ENCODE data around the gene IFNA2. TPM values are rescaled to one million over a fixed set of nuclear protein-coding genes. Genes with fewer than 3 reads are reported as not detected.
"Not testable (repeated sequence)": the region's sequence is repeated elsewhere in the genome, so short reads cannot be mapped to it uniquely, and the experiment has no call there.

IFNA2 gene
- total and polyA plus RNA-seq, 4 donors: not detected

DNA sequence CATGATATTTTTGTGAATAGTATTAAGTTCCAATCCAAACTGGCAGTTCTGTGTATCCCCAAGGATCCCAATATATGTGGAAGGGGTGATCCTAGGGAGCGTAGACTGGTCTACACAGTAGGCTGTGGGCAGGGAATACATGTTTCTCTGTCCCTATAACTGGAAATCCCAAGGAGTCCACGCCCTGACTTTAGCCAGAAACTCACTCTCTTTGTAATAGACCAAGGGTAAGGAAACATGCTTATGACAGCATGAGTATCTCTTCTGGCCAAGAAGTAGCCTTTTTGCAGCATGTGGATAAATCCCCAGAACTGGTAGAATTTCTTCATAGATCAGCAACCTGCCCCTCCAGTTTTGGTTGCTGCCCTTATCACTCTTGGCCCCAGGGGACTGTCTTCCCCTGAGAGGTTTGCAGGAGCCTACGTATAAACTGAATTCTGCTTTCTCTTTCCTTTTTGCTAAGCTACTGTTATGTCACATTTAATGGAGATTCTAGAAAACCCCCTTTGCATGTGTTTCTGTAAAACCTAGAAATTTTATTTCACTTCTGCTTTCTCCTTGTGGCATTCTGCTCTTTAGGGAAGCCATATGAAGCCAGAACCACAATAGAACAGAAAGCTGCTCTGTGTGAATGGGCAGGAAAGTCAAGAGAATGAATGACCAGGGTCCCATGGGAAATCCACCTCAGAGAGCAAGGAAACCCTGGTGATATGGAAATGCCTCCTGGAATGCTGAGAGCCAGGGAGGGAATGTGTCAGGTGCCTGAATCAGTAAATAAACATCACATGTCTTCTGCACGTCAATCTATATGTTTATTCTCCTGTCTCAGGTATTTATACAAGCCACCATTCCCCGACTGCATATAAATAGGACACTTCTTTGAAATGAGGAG is 3.5 kb downstream of the IFNA2 start:
- TF ChIP-seq, protein P1, sequence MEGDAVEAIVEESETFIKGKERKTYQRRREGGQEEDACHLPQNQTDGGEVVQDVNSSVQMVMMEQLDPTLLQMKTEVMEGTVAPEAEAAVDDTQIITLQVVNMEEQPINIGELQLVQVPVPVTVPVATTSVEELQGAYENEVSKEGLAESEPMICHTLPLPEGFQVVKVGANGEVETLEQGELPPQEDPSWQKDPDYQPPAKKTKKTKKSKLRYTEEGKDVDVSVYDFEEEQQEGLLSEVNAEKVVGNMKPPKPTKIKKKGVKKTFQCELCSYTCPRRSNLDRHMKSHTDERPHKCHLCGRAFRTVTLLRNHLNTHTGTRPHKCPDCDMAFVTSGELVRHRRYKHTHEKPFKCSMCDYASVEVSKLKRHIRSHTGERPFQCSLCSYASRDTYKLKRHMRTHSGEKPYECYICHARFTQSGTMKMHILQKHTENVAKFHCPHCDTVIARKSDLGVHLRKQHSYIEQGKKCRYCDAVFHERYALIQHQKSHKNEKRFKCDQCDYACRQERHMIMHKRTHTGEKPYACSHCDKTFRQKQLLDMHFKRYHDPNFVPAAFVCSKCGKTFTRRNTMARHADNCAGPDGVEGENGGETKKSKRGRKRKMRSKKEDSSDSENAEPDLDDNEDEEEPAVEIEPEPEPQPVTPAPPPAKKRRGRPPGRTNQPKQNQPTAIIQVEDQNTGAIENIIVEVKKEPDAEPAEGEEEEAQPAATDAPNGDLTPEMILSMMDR (IDR thresholded peaks at IDR 0.05; ENCODE audit: control extremely low read depth, extremely low read depth): no peak
- Histone ChIP-seq H3K9ac (ENCODE audit: insufficient read depth in 1 of 2, low read length in 2 of 2) (no peak overlapping the region), H3K4me3 (no peak overlapping the region), H3K4me1 (ENCODE audit: control insufficient read depth in 5 of 5, insufficient read depth in 5 of 5, low read length in 5 of 5) (no peaks in the 10 kb centered on the region), H3K27me3 (ENCODE audit: control insufficient read depth in 3 of 3, insufficient read depth in 3 of 3, low read length in 2 of 3) (no peaks in the 10 kb centered on the region), H3K27ac (ENCODE audit: low read depth in 1 of 2, low read length in 1 of 2) (no peak overlapping the region), H3K9me3 (ENCODE audit: control insufficient read depth in 4 of 4, insufficient read depth in 3 of 4, low read length in 3 of 4) (no peaks in the 10 kb centered on the region), H3K36me3 (ENCODE audit: control insufficient read depth in 4 of 4, insufficient read depth in 4 of 4, low read length in 4 of 4) (no peaks in the 10 kb centered on the region)
- DNase-seq (no peak), ATAC-seq (ENCODE audit: insufficient read depth, low FRiP score) (peak; percentile 27)
- WGBS, 2 donors: 50 to 53% methylated on average over 5 of the region's 5 CpGs

DNA sequence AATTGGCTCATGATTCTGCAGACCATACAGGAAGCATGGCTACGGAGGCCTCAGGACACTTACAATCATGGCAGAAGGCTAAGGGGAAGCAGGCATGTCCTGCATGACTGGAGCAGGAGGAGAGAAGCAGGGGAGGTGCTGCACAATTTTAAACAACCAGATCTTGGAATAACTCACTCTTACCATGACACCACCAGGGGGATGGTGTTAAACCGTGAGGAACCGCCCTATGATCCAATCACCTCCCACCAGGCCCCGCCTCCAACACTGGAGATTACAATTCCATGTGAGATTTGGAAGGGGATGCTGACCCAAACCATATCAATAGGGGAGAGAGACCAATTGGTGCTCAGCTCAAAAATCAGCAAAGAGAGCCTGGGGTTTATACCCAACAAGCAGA is 13.7 kb downstream of the IFNA2 start:
- 75 to 81% methylated on average over 4 of the region's 4 CpGs for WGBS, 2 donors
- not testable (repeated sequence) for DNase-seq; H3K27me3 ChIP-seq (ENCODE audit: control insufficient read depth in 3 of 3, insufficient read depth in 3 of 3, low read length in 2 of 3); H3K4me1 ChIP-seq (ENCODE audit: control insufficient read depth in 5 of 5, insufficient read depth in 5 of 5, low read length in 5 of 5); H3K9me3 ChIP-seq (ENCODE audit: control insufficient read depth in 4 of 4, insufficient read depth in 3 of 4, low read length in 3 of 4); H3K36me3 ChIP-seq (ENCODE audit: control insufficient read depth in 4 of 4, insufficient read depth in 4 of 4, low read length in 4 of 4); ATAC-seq (ENCODE audit: insufficient read depth, low FRiP score); H3K27ac ChIP-seq (ENCODE audit: low read depth in 1 of 2, low read length in 1 of 2); H3K4me3 ChIP-seq; H3K9ac ChIP-seq (ENCODE audit: insufficient read depth in 1 of 2, low read length in 2 of 2)

DNA sequence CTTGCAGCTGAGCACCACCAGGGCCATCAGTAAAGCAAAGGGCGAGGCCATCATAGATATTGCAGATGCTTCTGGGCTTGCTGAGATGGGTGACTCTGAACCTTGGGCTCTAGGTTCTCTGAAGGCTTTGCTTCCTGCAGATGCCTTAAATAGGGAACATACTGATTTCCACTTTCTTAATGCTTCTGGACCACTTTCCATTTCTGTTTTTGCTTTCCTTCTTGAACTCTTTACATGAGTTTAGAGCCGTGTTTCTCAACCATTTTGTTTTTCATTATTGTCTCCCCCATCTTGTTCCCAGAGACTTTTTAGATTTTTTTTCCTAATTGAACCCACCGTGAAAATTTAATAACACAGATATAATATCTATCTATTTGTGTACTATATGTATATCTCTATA is 17.2 kb downstream of the IFNA2 start, which contains the start of gene IFNA13:
IFNA13 (minus strand) TSS at position 101 of the 400 bp plus-strand sequence; CDS start at position 54, 47 bp downstream.
- H3K27me3 ChIP-seq (ENCODE audit: control insufficient read depth in 3 of 3, insufficient read depth in 3 of 3, low read length in 2 of 3): no peaks in the 10 kb centered on the region
- ATAC-seq (ENCODE audit: insufficient read depth, low FRiP score) (no peak), DNase-seq (no peak)
- WGBS, 2 donors: 92 to 93% methylated on average over 3 of the region's 3 CpGs
- no peak within 1 kb of the TSS for H3K27ac ChIP-seq (ENCODE audit: low read depth in 1 of 2, low read length in 1 of 2)
- H3K9ac ChIP-seq (ENCODE audit: insufficient read depth in 1 of 2, low read length in 2 of 2): no peak within 1 kb of the TSS
- H3K4me1 ChIP-seq (ENCODE audit: control insufficient read depth in 5 of 5, insufficient read depth in 5 of 5, low read length in 5 of 5): no peaks in the 10 kb centered on the region
- H3K36me3 ChIP-seq (ENCODE audit: control insufficient read depth in 4 of 4, insufficient read depth in 4 of 4, low read length in 4 of 4): no peaks in the 10 kb centered on the region
- no peak within 1 kb of the TSS for H3K4me3 ChIP-seq
- H3K9me3 ChIP-seq (ENCODE audit: control insufficient read depth in 4 of 4, insufficient read depth in 3 of 4, low read length in 3 of 4): no peaks in the 10 kb centered on the region
- TF ChIP-seq, protein P1 (IDR thresholded peaks at IDR 0.05; ENCODE audit: control extremely low read depth, extremely low read depth): no peak

DNA sequence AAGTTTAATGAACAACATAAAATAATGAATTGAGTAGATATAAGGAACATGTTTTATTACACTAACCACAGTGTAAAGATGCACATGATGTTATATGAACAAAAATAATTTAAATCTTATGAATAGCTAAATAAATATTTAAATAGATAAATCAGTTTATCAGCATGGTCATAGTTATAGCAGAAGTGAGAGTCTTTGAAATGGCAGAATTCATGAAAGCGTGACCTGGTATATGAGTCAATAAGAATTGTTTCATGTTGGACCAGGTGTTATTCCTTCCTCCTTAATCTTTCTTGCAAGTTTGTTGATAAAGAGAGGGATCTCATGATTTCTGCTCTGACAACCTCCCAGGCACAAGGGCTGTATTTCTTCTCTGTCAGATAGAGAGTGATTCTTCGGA is 18.0 kb downstream of the IFNA2 start:
- H3K4me3 ChIP-seq; H3K36me3 ChIP-seq (ENCODE audit: control insufficient read depth in 4 of 4, insufficient read depth in 4 of 4, low read length in 4 of 4); H3K4me1 ChIP-seq (ENCODE audit: control insufficient read depth in 5 of 5, insufficient read depth in 5 of 5, low read length in 5 of 5); H3K27ac ChIP-seq (ENCODE audit: low read depth in 1 of 2, low read length in 1 of 2); H3K9me3 ChIP-seq (ENCODE audit: control insufficient read depth in 4 of 4, insufficient read depth in 3 of 4, low read length in 3 of 4); H3K9ac ChIP-seq (ENCODE audit: insufficient read depth in 1 of 2, low read length in 2 of 2); ATAC-seq (ENCODE audit: insufficient read depth, low FRiP score); DNase-seq; H3K27me3 ChIP-seq (ENCODE audit: control insufficient read depth in 3 of 3, insufficient read depth in 3 of 3, low read length in 2 of 3): not testable (repeated sequence)
- WGBS, 2 donors: 85 to 96% methylated on average over 1 of the region's 2 CpGs

Measured in lung (tissue), 12 donors.